ENCODE results near the gene DNAJC10.
"Not testable (repeated sequence)": the region's sequence is repeated elsewhere in the genome, so short reads cannot be mapped to it uniquely, and the experiment has no call there.

Gene DNAJC10

GRCh38 chr2:182732736-182733135 lies 16.7 kb downstream of the DNAJC10 start:
- no peak overlapping the region for H2AFZ ChIP-seq (ENCODE audit: low read length)
- no peaks in the 10 kb centered on the region for H3K9me2 ChIP-seq (replicated peaks; ENCODE audit: insufficient read depth, low read length)
- no peaks in the 10 kb centered on the region for H4K20me1 ChIP-seq (ENCODE audit: insufficient read depth, low read length)
- DNase-seq = no peak
- no peaks in the 10 kb centered on the region for H3K4me1 ChIP-seq (ENCODE audit: low read length)
- no peaks in the 10 kb centered on the region for H3K9me3 ChIP-seq (replicated peaks; ENCODE audit: insufficient read depth, low read length)
- peaks cover 21% of the 10 kb centered on the region for H3K36me3 ChIP-seq (replicated peaks; ENCODE audit: insufficient read depth, low read length)
- H3K27me3 ChIP-seq (replicated peaks; ENCODE audit: insufficient read depth, low read length) = no peaks in the 10 kb centered on the region
- H3K4me2 ChIP-seq (ENCODE audit: low read depth, low read length) = no peak overlapping the region
- H3F3A ChIP-seq (ENCODE audit: insufficient read depth, low read length) = no peaks in the 10 kb centered on the region
- H3K27ac ChIP-seq (ENCODE audit: low read length) = no peak overlapping the region
- H3K9ac ChIP-seq (ENCODE audit: low read length) = no peak overlapping the region
- H3K79me2 ChIP-seq (ENCODE audit: low read length) = no peaks in the 10 kb centered on the region
- TF ChIP-seq EZH2 (optimal IDR thresholded peaks at IDR 0.05; ENCODE audit: low read depth, low read length) (no peak), CTCF (IDR thresholded peaks at IDR 0.05; ENCODE audit: low read length) (no peak), EZH2phosphoT487 (IDR thresholded peaks at IDR 0.05; ENCODE audit: low read length) (no peak)
- H3K4me3 ChIP-seq (ENCODE audit: low read length) = no peak overlapping the region

- no peak overlapping the region for H3K4me3 ChIP-seq (ENCODE audit: low read length)
- no peak for DNase-seq
- H3K9me2 ChIP-seq (replicated peaks; ENCODE audit: insufficient read depth, low read length) = no peaks in the 10 kb centered on the region
- no peaks in the 10 kb centered on the region for H3F3A ChIP-seq (ENCODE audit: insufficient read depth, low read length)
- H3K36me3 ChIP-seq (replicated peaks; ENCODE audit: insufficient read depth, low read length) = peaks cover 21% of the 10 kb centered on the region
- no peaks in the 10 kb centered on the region for H3K4me1 ChIP-seq (ENCODE audit: low read length)
- H3K27me3 ChIP-seq (replicated peaks; ENCODE audit: insufficient read depth, low read length) = no peaks in the 10 kb centered on the region
- H3K9me3 ChIP-seq (replicated peaks; ENCODE audit: insufficient read depth, low read length) = no peaks in the 10 kb centered on the region
- TF ChIP-seq EZH2phosphoT487 (IDR thresholded peaks at IDR 0.05; ENCODE audit: low read length) (no peak), EZH2 (optimal IDR thresholded peaks at IDR 0.05; ENCODE audit: low read depth, low read length) (no peak), CTCF (IDR thresholded peaks at IDR 0.05; ENCODE audit: low read length) (no peak)
- H3K79me2 ChIP-seq (ENCODE audit: low read length) = no peaks in the 10 kb centered on the region
- H4K20me1 ChIP-seq (ENCODE audit: insufficient read depth, low read length) = no peaks in the 10 kb centered on the region
- H2AFZ ChIP-seq (ENCODE audit: low read length) = no peak overlapping the region
- no peak overlapping the region for H3K4me2 ChIP-seq (ENCODE audit: low read depth, low read length)
- H3K9ac ChIP-seq (ENCODE audit: low read length) = no peak overlapping the region
- H3K27ac ChIP-seq (ENCODE audit: low read length) = no peak overlapping the region
Observed at GRCh38 chr2:182733572-182733971, 17.5 kb downstream of the DNAJC10 start.

- H3K9me3 ChIP-seq (replicated peaks; ENCODE audit: insufficient read depth, low read length); H3K9ac ChIP-seq (ENCODE audit: low read length); H3K27me3 ChIP-seq (replicated peaks; ENCODE audit: insufficient read depth, low read length); H3K79me2 ChIP-seq (ENCODE audit: low read length); H3K4me3 ChIP-seq (ENCODE audit: low read length); H3K4me2 ChIP-seq (ENCODE audit: low read depth, low read length); H3K9me2 ChIP-seq (replicated peaks; ENCODE audit: insufficient read depth, low read length); H4K20me1 ChIP-seq (ENCODE audit: insufficient read depth, low read length); H2AFZ ChIP-seq (ENCODE audit: low read length); H3K27ac ChIP-seq (ENCODE audit: low read length); DNase-seq: not testable (repeated sequence)
- Histone ChIP-seq H3K4me1 (ENCODE audit: low read length) (peaks cover 12% of the 10 kb centered on the region), H3F3A (ENCODE audit: insufficient read depth, low read length) (peaks cover 10% of the 10 kb centered on the region), H3K36me3 (replicated peaks; ENCODE audit: insufficient read depth, low read length) (peaks cover 16% of the 10 kb centered on the region)
Observed at GRCh38 chr2:182736856-182737255, 20.8 kb downstream of the DNAJC10 start.

GRCh38 chr2:182740701-182741100 lies 24.6 kb downstream of the DNAJC10 start:
- peaks cover 10% of the 10 kb centered on the region; the same call in 1 of the 2 replicates for H4K20me1 ChIP-seq (ENCODE audit: insufficient read depth, low read length)
- H3K9ac ChIP-seq (ENCODE audit: low read length) = no peak overlapping the region
- H2AFZ ChIP-seq (ENCODE audit: low read length) = no peak overlapping the region
- TF ChIP-seq CTCF (IDR thresholded peaks at IDR 0.05; ENCODE audit: low read length) = no peak
- no peak for TF ChIP-seq EZH2 (optimal IDR thresholded peaks at IDR 0.05; ENCODE audit: low read depth, low read length)
- no peak for TF ChIP-seq EZH2phosphoT487 (IDR thresholded peaks at IDR 0.05; ENCODE audit: low read length)
- H3K27me3 ChIP-seq (replicated peaks; ENCODE audit: insufficient read depth, low read length) = no peaks in the 10 kb centered on the region
- peak; percentile 78 for DNase-seq
- no peaks in the 10 kb centered on the region for H3K9me3 ChIP-seq (replicated peaks; ENCODE audit: insufficient read depth, low read length)
- peaks cover 4% of the 10 kb centered on the region; the same call in 1 of the 2 replicates for H3K79me2 ChIP-seq (ENCODE audit: low read length)
- peak overlapping the region; percentile 30 for H3K4me2 ChIP-seq (ENCODE audit: low read depth, low read length)
- H3K9me2 ChIP-seq (replicated peaks; ENCODE audit: insufficient read depth, low read length) = no peaks in the 10 kb centered on the region
- H3K27ac ChIP-seq (ENCODE audit: low read length) = no peak overlapping the region; the same call in 1 of the 2 replicates
- H3K4me3 ChIP-seq (ENCODE audit: low read length) = no peak overlapping the region
- peaks cover 10% of the 10 kb centered on the region for H3F3A ChIP-seq (ENCODE audit: insufficient read depth, low read length)
- peaks cover 12% of the 10 kb centered on the region for H3K4me1 ChIP-seq (ENCODE audit: low read length)
- peaks cover 39% of the 10 kb centered on the region for H3K36me3 ChIP-seq (replicated peaks; ENCODE audit: insufficient read depth, low read length)
